Subcutaneous abdominal adipose tissue (tissue), 5 donors: ENCODE measurements around the gene ATF5.
A peak's percentile ranks its signal among the peaks of the same experiment; 100 is the strongest.

Source experiments
- H3K27ac ChIP-seq: one replicate; pipeline ENCODE4 v1.7.0; 2013; ENCODE audit warnings: low read depth, mild to moderate bottlenecking, inconsistent platforms, low read length, moderate library complexity
- H3K27me3 ChIP-seq, 5 donors: one replicate each; pipeline ENCODE4 v1.7.0; 2013; ENCODE audit warnings: low read length in 5 of 5, inconsistent platforms in 1 of 5; ENCODE audit not compliant: control insufficient read depth in 5 of 5, insufficient read depth in 4 of 5
- H3K36me3 ChIP-seq, 5 donors: one replicate each; pipeline ENCODE4 v1.7.0; 2013; ENCODE audit warnings: low read length in 5 of 5; ENCODE audit not compliant: control insufficient read depth in 5 of 5, insufficient read depth in 5 of 5
- H3K4me1 ChIP-seq, 5 donors: one replicate each; pipeline ENCODE4 v1.7.0; 2013; ENCODE audit warnings: low read length in 5 of 5, mild to moderate bottlenecking in 3 of 5, moderate library complexity in 1 of 5; ENCODE audit not compliant: control insufficient read depth in 5 of 5, insufficient read depth in 5 of 5
- H3K4me3 ChIP-seq, 5 donors: one replicate each; pipeline ENCODE4 v1.7.0; 2013; ENCODE audit warnings: low read length in 5 of 5, low read depth in 1 of 5
- H3K9ac ChIP-seq, 5 donors: one replicate each; pipeline ENCODE4 v1.7.0; 2013; ENCODE audit warnings: low read length in 5 of 5, mild to moderate bottlenecking in 4 of 5, moderate library complexity in 3 of 5
- H3K9me3 ChIP-seq, 5 donors: one replicate each; pipeline ENCODE4 v1.7.0; 2013; ENCODE audit warnings: low read length in 5 of 5; ENCODE audit not compliant: control insufficient read depth in 5 of 5
- donor health status: healthy.
- donor health status: healthy.
- donor health status: healthy.
- donor health status: healthy.
- donor health status: healthy.

The ATF5 gene

GRCh38 chr19:49910179-49910578 is 18.8 kb upstream of the ATF5 start:
- no peak overlapping the region for H3K9ac ChIP-seq
- no peak overlapping the region for H3K4me3 ChIP-seq
- no peaks in the 10 kb centered on the region for H3K9me3 ChIP-seq
- H3K4me1 ChIP-seq: peaks cover 0 to 21% (median 10%) of the 10 kb centered on the region in 5 donors
- H3K27me3 ChIP-seq: no peaks in the 10 kb centered on the region
- H3K27ac ChIP-seq: no peak overlapping the region
- H3K36me3 ChIP-seq: peaks cover 0 to 64% (median 44%) of the 10 kb centered on the region in 5 donors

- no peaks in the 10 kb centered on the region for H3K9me3 ChIP-seq
- peak overlapping the region; percentile 7 for H3K27ac ChIP-seq
- peak overlapping the region in 2 of 5 donors; percentile 5 to 20 for H3K9ac ChIP-seq
- H3K36me3 ChIP-seq: peaks cover 0 to 67% (median 49%) of the 10 kb centered on the region in 5 donors
- H3K27me3 ChIP-seq: no peaks in the 10 kb centered on the region
- peaks cover 0 to 21% (median 10%) of the 10 kb centered on the region in 5 donors for H3K4me1 ChIP-seq
- no peak overlapping the region for H3K4me3 ChIP-seq
Measured at GRCh38 chr19:49911381-49912145, 17.4 kb upstream of the ATF5 start.

GRCh38 chr19:49912965-49913685 is 15.9 kb upstream of the ATF5 start:
- H3K36me3 ChIP-seq: peaks cover 0 to 68% (median 40%) of the 10 kb centered on the region in 5 donors
- no peaks in the 10 kb centered on the region for H3K27me3 ChIP-seq
- H3K9ac ChIP-seq: no peak overlapping the region
- H3K4me3 ChIP-seq: no peak overlapping the region
- no peak overlapping the region for H3K27ac ChIP-seq
- peaks cover 2 to 29% (median 15%) of the 10 kb centered on the region in 5 donors for H3K4me1 ChIP-seq
- H3K9me3 ChIP-seq: no peaks in the 10 kb centered on the region

- H3K36me3 ChIP-seq: peaks cover 0 to 67% (median 37%) of the 10 kb centered on the region in 5 donors
- no peaks in the 10 kb centered on the region for H3K9me3 ChIP-seq
- H3K27me3 ChIP-seq: no peaks in the 10 kb centered on the region
- peaks cover 2 to 29% (median 15%) of the 10 kb centered on the region in 5 donors for H3K4me1 ChIP-seq
- H3K9ac ChIP-seq: no peak overlapping the region
- H3K27ac ChIP-seq: no peak overlapping the region
- H3K4me3 ChIP-seq: no peak overlapping the region
Measured at GRCh38 chr19:49913720-49914119, 15.3 kb upstream of the ATF5 start.

GRCh38 chr19:49915271-49915670 is 13.7 kb upstream of the ATF5 start:
- Histone ChIP-seq H3K4me3 (no peak overlapping the region), H3K36me3 (peaks cover 0 to 60% (median 32%) of the 10 kb centered on the region in 5 donors), H3K27me3 (no peaks in the 10 kb centered on the region), H3K9me3 (no peaks in the 10 kb centered on the region), H3K9ac (no peak overlapping the region), H3K27ac (no peak overlapping the region), H3K4me1 (peaks cover 2 to 23% (median 12%) of the 10 kb centered on the region in 5 donors)

- Histone ChIP-seq H3K36me3 (peaks cover 0 to 78% (median 46%) of the 10 kb centered on the region in 5 donors), H3K27me3 (no peaks in the 10 kb centered on the region), H3K27ac (no peak overlapping the region), H3K4me3 (no peak overlapping the region), H3K9ac (no peak overlapping the region), H3K9me3 (no peaks in the 10 kb centered on the region), H3K4me1 (peaks cover 0 to 8% (median 3%) of the 10 kb centered on the region in 5 donors)
Measured at GRCh38 chr19:49916839-49917733, 11.9 kb upstream of the ATF5 start.

GRCh38 chr19:49918089-49918488 is 10.9 kb upstream of the ATF5 start:
- H3K9ac ChIP-seq: no peak overlapping the region
- H3K9me3 ChIP-seq: no peaks in the 10 kb centered on the region
- H3K27ac ChIP-seq: no peak overlapping the region
- H3K4me1 ChIP-seq: peaks cover 0 to 14% (median 3%) of the 10 kb centered on the region in 5 donors
- H3K27me3 ChIP-seq: no peaks in the 10 kb centered on the region
- H3K36me3 ChIP-seq: peaks cover 0 to 80% (median 51%) of the 10 kb centered on the region in 5 donors
- H3K4me3 ChIP-seq: no peak overlapping the region

GRCh38 chr19:49920624-49921363 is 8.2 kb upstream of the ATF5 start:
- Histone ChIP-seq H3K27ac (no peak overlapping the region), H3K4me3 (no peak overlapping the region), H3K36me3 (peaks cover 0 to 77% (median 45%) of the 10 kb centered on the region in 5 donors), H3K27me3 (no peaks in the 10 kb centered on the region), H3K9me3 (no peaks in the 10 kb centered on the region), H3K9ac (peak overlapping the region in 1 of 5 donors; percentile 28), H3K4me1 (peaks cover 2 to 35% (median 6%) of the 10 kb centered on the region in 5 donors)
